ENCODE data around the gene MPI.

The MPI gene, protein sequence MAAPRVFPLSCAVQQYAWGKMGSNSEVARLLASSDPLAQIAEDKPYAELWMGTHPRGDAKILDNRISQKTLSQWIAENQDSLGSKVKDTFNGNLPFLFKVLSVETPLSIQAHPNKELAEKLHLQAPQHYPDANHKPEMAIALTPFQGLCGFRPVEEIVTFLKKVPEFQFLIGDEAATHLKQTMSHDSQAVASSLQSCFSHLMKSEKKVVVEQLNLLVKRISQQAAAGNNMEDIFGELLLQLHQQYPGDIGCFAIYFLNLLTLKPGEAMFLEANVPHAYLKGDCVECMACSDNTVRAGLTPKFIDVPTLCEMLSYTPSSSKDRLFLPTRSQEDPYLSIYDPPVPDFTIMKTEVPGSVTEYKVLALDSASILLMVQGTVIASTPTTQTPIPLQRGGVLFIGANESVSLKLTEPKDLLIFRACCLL

DNA sequence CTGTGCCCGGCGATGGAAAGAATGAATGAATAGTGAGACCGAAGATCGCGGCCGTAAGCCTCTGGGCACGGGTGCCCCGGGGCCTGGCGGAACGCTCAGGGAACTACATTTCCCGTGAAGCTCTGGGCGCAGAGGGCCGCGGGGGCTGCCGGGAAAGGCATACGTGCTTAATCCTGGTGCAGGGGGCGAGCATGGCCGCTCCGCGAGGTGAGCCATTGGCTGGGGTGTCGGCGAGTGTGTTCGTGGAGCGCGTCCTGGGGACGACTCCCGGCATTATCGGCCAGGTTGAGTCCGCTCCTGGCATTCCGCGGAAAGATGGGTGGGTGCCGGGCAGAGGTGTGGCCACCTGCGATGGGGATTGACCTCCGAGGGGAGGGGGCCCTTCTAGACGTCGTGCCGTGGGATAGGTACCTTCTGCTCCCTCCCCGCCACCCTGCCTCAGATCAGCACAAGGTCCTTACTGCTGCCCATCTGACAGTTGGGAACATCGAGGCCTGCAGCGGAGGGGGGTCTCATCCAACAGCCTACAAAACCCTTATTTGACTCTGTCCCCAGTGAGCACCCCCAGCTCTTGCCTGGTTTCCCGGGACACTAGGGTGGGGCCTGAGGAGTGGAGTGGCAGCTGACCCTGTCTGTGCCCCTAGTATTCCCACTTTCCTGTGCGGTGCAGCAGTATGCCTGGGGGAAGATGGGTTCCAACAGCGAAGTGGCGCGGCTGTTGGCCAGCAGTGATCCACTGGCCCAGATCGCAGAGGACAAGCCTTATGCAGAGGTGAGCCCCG, at the start of gene MPI:
TSS of gene MPI (plus strand) at position 160 of the 782 bp plus-strand sequence. CDS start at position 192, 32 bp downstream.
- DNase-seq, result peak in 57 of 58 donors; percentile 20 to 93 (median 80)

DNA sequence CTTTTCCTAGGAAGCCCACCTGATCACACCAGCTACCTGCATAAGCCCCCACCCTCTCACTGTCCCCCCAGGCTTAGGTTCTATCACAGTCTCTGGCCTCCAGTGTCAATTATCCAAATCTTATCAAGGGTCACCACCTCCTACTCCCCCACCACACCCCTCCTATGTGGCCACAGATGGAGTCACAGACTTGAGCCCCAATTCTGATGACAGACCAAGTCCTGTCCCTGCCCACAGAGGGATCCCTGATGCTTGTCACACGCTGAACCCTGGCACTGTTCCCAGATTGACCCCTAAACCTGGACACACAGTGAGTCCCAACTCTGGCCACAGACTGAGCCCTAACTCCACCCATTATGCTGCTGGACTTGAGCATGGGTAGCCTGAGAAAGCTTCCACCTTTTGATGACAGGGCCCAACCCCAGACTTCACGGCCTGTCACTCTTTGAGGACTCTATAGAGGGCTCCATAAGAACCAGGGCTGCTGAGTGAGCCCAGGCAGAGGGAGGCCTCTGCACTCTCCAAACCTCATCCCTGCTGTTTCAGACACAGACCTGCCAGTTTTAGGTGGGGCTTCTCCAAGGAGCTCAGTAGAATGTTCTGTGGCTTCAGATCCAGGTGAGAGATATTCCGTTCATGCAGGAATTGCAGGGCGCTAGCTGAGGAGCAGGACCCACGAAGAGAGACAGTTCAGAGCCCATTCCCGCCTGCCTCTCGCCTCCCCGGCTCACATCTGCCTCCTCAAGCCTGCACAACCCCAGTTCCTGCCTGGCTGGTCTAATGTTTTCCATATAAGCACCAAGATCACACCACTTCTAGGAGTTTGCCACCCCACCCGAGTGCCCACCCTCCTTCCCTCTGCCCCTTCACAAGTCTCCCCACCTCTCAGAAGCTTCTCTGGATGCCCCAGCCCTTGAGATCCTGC, 48.7 kb upstream of the MPI start:
- no peak for DNase-seq

DNA sequence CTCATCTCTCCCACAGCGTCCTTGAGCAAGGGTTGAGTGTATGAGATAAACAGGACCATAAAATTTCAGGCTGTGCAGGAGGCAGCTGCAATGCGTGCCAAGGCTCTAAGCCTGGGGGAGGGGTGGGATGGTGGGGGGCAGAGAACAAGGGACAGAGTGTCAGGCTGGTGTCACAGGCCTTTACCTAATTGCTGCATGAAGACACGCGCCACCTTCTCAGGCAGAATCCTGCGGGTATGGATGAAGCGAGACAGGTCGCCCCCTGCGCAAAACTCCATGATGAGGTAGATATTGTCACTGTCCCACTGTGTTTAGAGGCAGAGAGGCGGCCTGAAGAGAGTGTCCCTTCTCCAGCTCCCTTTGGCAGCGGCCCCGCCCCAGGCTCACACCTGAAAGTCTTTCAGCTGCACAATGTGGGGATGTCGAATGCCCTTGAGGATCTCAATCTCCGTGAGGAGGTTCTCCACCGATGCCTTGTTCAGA, 47.9 kb upstream of the MPI start:
- no peak for DNase-seq

DNA sequence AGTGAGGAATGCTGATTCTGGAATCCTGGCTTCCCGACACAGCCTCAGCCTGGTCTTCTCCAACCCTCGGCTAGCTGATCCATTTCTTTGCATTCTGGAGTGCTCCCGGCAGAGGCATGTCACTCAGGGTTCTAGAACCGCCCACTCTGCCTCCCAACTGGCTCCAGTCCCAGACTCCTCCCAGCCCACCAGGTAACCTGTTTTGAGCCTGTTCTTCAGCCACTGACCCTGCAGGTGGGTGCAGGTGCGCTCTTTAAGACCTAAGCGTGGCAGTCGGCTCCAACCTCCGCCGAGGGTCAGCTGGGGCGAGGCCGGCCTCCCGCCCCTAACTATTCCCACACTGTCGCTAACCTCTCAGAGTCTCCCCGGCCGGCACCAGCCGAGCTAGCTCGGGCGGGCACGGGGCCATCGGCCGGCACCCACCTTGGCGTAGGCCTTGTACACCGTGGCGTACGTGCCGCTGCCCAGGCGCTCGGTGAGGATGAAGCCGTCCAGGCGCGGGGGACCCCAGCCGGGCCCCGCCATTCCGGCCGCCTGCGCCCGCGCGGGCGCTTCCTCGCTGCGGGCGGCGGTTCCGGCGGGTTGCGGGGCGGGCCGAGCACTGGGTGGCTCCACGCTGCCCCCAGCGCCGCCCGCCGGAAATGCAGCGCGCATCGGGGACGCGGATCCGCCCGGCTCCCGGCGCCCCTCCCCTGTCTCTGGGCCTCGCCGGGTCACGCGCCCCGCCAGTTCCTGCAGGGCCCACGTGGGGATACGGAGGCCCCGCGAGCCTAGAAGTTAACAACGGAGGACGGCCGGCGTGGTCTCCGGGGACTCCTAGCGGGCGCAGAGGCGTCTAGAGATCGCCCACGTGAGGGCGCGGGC, 47.0 kb upstream of the MPI start, which contains the start of gene ULK3:
TSS of gene ULK3 (minus strand) at position 576 of the 864 bp plus-strand sequence. CDS start at position 525, 51 bp downstream.
- DNase-seq, result peak; percentile 49 to 94 (median 85)

DNA sequence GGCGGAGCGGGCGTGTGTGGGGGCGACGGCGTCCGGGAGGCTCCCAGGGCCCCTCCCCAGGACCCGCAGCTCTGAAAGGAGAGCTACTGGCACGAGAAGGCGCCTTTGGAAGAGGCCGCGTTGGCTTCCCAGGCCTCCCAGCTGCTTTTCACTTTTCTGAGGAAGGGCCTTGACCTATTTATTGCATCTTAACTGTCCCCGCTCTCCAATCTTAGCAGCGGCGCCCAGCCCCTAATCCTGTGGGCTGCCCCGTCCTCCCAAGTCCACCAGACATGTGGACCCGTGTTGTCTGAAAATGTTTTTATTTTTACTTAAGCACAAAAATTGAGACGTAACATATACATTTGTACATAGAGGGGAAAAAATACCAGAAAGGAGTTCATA, 46.4 kb upstream of the MPI start:
- no peak for DNase-seq

DNA sequence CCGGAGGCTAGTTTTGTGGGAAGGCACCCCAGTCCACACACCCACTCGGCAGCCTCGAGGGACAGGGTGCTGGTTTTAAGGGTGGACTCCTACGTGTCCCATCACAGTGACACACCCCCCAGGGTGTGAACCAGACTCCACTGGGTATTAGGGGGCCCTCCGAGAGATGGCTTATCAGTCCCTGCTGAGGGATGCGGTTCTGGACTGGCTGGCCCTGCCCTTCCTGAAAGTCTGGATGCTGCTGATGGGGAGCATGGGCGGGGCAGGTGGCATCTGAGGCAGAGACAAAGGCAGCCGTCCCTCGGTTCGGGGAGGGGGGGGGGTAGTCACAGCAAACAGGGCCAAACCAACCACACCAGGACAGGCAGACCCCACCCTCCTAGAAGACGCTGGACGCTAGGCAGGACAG, 45.9 kb upstream of the MPI start:
- DNase-seq, result peak in 1 of 58 donors; percentile 24

DNA sequence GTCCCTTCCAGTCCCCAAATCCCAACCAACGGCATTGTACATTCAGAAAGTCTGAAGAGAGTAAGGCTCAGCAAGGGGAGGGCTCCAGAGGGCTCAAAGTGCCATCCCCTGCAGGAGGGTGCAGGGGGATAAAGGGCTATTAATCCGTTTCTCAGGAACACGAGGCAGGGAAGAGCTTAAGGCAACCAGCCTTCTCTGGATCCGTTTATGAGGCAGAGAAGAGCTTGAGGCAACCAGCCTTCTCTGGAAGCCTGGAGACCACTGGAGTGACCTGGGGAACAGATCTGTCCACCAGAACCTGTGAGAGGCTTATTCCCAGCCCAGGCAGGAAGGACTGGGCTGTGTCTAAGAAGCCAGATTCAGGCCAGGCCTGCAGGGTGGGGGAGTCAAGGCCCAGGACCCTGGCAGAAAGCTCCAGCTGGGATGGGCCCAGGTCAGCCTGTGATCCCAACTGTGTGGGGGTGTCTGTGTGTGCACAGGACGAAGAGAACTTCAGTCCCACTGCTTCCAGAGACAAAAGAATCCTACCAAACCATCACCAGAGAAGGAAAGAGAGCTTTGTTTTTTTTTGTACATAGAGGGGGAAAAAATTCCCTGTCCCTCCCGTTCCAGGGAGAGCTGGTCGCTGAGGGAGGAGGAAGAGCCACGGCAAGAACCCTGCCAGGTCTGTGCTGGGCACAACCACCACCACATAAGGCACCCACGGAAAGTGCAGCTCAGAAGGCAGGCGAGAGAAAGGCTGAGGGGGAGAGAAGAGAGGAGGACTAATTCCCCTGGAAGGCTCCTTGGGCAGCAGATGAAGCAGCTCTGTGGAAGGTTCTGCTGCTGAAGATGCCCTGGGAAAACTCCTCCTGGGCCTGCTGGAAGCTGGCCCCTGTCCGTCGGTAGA, 45.3 kb upstream of the MPI start:
- DNase-seq, result no peak

DNA sequence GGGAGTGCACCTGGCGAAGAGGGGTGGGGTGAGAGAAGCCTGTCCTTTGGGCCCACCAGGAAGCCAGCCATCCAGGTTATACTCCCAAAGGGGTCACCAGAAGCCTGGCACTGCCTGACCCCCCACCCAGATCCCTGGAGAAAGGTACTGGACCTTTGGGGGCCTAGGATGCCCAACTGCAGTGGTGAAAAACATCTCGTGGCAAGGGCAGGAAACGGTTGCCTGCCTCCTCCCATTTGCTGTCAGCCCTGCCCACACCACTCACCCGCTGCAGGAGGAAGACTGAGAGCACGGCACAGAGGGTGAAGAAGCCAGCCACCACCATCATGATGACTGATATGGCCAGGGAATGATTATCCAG, 44.7 kb upstream of the MPI start:
- DNase-seq, result no peak

DNA sequence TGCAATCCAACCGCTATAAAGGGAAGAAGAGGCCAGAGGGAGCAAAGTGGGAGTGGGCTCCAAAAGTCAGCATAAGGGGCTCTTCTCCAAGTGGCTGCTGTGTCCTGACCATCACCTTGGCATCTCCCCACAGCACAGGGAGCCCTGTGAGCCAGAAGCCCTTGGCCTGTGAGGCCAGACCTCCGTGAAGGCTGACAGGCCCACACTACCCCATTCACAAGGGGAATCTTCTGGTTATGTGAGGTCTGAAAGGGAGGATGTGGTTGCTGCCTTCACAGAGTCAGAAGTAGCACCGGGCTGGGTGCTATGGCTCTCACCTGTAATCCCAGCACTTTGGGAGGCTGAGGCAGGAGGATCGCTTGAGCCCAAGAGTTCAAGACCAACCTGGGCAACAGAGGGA, 44.3 kb upstream of the MPI start:
- no peak for DNase-seq

DNA sequence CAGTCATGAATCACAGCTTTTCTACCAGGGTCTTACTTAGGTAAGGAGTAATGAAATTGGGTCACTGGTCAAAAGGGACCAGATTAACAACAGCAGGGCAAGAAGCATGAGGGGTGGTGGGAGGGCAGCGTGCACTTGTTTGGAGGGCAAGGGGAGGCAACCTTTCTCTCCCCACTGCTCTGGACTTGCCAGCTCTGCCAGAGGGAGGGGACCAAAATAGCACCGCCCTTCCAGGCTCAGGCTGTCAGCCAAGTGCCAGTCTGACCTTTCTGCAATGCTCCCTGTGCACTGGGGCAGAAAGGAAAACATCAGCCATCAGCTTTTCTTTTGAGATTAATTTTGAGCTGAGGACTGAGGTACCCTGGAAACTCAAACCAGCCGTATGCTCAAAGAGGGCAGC, 42.4 kb upstream of the MPI start:
- peak in 15 of 58 donors; percentile 3 to 69 (median 22) for DNase-seq

DNA sequence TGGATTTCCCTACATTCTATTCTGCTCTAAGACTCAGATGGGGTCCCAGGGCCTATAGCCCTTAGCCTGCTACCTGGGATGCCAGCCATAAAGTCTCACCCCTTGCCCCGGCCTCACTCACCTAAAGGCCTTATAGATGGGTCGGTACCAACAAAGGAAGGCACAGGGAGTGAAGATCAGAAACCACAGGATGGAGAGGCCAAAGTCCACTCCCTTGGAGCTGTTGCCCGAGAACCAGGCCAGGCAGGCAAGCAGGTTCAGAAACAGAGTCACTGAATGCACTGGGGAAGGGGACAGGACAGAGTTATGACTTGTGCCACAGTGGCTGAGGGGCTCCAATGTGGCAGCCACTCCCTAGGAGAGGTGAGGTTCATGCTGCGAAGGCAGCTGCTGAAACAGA, 39.4 kb upstream of the MPI start:
- DNase-seq, result no peak

DNA sequence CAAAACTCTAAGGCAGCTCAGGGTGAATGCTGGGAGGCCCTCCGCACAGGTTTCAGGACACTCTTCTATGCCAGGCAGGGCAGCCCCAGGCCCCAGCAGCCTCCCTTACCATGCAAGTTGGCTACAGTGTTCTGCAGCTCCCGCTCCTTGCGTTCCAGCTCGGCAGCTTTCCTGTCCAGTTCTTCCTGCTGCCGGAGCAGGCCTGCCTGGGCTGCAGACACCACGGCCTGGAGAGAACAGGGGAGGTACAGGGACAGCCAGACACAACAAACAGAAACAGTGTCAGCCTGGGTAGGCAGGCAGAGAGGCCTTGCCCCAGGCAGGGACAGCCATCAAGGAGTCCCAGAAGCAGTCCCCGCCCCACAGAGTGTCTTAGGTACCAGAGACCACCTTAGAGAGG, 37.9 kb upstream of the MPI start:
- DNase-seq, result no peak

DNA sequence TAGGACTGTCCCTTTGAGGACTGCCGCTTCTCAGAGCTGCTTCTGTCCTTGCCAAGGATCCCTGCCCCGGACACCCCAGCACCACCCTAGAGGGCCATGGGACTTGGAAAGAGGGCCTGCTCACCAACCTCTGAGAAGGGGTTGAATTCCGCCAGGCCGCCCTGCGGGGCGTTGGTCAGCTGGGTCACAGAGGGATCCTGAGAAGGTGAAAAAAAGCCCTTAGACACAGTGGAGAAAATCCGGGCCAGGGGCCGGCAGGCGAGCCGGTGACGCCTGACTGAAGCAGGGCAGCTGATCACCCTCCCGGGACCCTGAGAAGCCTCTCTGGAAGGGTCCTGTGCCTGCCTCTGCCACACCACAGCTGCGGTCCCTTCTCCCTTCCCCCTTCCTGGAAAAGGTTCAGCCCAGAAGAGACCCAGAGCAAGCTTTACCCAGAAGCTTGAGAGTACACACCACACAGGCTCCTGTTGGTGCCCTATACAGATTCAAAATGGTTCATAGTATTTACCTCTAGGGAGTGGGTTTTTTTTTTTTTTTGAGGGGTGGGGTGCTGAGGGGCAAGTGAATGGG, 35.3 kb upstream of the MPI start:
- DNase-seq, result no peak

DNA sequence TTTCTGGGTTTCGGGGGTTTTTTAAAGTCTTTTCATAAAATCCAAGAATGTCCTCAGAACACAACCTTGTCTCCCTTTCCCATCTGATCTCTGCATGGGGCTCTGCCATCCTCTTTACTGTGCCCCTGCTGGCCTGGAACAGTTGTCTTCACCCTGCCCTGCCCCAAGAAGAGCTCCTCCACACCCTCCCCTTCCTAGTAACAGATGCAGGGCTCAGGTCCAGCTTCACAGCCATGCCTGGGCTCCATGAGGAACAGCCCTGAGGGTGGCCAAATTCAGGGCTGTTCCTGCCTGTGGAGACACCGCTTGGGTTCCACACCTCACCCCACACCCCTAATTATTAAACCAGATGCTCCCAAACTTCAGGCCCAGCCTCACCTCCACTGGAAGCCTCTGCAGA, 34.0 kb upstream of the MPI start:
- no peak for DNase-seq

DNA sequence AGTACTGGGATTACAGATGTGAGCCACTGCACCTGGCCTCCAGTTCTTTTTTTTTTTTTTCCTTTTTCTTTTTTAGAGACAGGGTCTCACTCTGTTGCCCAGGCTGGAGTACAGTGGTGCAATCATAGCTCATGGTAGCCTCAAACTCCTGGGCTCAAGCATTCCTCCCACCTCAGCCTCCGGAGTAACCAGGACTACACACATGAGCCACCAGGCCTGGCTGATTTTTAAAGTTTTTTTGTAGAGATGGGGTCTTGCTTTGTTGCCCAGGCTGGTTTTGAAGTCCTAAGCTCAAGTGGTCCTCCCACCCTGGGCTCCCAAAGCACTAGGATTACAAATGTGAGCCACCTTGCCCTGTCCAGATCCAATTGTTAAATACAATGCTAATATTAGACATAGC, 33.3 kb upstream of the MPI start:
- no peak for DNase-seq

DNA sequence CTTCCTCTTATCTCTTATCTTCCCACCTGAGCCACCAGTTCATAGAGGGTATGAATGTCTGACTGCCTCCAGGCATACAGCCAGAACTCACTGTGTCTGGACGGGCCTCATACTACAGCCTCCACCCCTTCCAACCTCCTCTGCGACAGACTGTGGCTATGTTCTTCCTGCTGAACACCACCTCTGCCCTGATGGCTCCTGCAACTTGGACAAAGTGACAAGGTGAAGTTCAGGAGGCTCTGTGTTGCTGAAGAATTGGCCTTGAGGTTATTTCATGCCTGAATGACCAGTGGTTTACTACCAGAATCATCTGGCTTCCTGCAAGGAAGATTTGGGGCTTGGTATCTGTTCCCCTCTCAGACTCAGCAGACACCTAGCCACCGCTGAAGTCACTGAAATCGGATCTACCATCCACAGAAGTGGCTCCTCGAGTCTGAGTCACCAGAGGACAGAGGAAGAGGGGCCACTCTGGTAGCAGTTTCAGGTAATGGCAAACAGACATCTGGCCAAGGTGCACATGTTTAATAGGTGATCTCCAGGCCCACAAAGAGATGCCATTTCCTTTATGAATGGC, 32.7 kb upstream of the MPI start:
- DNase-seq, result no peak

DNA sequence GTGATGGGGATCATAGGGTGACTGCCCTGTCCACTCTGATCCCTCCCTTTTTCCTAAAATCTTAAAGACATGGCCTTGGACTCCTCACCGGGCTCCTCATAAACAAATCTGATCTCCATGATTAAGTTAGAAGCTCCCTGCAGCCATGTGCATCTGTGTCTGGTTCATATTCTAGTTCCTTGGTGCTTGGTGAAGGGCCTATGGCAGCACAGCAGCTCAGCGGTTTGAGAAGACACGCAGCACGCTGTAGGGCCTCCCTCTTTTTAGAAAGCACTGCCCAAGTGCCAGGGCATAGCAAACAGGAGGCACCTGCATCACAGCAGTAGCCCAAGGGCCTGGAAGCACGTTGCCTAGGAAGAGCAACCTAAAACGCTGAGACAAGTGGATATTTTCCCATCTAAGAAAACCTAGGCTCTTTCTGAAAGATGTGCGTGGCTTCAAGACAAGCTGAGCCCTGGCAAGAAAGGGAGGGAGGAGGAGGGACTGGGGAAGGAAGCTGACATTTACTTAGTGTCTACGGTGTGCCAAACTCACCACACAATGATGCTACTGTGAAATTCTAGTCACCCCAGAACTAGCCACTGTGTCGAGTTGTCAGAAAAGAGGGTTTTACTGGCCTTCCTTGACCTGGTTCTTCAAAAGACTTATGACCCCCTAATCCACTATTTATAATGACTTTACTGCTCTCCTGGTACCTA, 32.0 kb upstream of the MPI start:
- no peak for DNase-seq

DNA sequence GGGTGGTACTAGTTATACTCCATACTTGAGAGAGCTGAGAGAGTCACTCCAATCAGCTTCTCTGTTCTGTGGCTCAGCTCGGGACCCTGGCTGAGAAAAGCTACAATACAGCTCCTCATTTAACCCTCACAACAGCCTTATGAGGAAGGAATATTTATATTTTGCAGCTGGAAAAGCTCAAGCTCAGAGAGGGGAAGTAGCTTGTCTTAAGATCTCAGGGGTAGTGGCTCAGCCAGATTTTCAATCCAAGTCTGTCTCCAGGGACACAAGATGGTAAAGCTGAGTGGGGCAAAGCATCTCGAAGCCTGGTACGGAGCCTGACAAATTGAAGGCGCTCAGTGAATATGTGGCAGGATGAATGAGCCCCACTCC, 31.5 kb upstream of the MPI start:
- DNase-seq, result no peak
